Measurements from ENCODE around the gene ARPC4.

ARPC4 gene

DNA sequence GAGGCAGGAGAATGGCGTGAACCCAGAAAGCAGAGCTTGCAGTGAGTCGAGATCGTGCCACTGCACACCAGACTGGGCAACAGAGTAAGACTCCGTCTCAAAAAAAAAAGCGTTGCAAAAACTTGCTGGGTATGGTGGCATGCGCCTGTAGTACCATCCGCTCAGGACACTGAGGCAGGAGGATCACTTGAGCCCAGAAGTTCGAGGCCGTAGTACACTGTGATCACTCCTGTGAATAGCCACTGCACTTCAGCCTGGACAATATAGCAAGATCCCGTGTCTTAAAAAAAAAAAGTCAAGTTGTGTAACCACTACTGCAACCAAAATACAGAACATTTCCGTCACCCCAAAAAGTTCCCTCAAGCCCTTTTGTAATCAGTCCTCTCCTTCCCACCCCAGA, 1.5 kb downstream of the ARPC4 start:
- no peak for DNase-seq

- DNase-seq, result no peak
Observed at GRCh38 chr3:9795207-9795606, 2.3 kb downstream of the ARPC4 start.

- DNase-seq, result no peak
Observed at GRCh38 chr3:9797196-9797945, 4.5 kb downstream of the ARPC4 start.

DNA sequence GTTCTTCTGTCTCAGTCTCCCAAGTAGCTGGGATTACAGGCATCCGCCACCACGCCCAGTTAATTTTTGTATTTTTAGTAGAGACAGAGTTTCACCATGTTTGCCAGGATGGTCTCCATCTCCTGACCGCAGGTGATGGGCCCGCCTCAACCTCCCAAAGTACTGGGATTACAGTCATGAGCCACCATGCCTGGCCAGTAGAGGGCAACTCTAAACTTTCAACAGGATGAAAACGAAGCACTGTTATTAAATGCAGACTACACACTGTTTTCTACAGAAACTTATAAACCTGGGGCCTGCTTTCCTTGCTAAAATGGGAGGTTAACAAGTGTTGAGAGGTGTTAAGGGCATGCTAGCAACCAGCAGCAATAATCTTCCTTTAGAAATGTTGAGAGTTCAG, 7.6 kb downstream of the ARPC4 start:
- DNase-seq, result no peak

- DNase-seq, result no peak
Observed at GRCh38 chr3:9803494-9803893, 10.6 kb downstream of the ARPC4 start.

DNA sequence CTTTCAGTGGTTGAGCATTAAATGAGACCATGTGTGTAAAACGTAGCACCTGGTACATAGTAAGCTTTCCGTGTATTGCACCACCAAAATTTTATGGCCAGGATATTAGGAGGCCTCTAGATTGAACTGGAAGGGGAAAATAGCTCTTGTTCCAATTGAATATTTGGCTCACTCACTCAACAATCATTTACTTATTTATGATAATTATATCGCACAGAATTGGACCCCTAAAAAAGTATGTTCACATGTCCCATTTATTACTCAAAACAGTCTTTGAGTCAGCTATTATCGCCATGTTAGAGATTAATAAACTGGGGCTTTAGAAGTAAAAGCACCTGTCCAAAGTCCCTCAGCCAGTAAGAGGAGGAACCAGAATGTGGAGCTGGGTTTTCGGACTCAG, 12.1 kb downstream of the ARPC4 start:
- DNase-seq, result no peak

DNA sequence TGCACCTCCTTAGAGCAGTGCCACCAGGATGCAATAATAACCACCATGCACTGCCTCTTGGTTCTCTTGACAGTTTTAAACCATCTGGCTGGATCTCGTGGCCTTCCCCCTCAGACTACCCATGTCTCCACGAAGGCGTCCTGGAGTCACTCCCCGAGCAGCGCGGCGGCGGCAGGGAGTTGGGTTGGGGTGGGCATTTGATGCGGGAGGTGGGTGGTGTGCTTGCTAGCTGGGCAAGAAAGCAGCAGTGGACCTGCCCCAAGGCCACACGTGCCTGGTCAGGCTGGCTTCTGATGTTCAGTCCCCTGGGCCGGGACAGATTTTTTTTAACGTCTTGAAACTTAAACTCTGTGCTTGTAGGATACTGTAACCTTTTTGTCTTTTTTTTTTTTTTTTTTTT, 13.3 kb downstream of the ARPC4 start:
- no peak for DNase-seq

- DNase-seq, result no peak
Observed at GRCh38 chr3:9806688-9807589, 14.1 kb downstream of the ARPC4 start.

- no peak for DNase-seq
Observed at GRCh38 chr3:9807981-9808344, 15.1 kb downstream of the ARPC4 start.

DNA sequence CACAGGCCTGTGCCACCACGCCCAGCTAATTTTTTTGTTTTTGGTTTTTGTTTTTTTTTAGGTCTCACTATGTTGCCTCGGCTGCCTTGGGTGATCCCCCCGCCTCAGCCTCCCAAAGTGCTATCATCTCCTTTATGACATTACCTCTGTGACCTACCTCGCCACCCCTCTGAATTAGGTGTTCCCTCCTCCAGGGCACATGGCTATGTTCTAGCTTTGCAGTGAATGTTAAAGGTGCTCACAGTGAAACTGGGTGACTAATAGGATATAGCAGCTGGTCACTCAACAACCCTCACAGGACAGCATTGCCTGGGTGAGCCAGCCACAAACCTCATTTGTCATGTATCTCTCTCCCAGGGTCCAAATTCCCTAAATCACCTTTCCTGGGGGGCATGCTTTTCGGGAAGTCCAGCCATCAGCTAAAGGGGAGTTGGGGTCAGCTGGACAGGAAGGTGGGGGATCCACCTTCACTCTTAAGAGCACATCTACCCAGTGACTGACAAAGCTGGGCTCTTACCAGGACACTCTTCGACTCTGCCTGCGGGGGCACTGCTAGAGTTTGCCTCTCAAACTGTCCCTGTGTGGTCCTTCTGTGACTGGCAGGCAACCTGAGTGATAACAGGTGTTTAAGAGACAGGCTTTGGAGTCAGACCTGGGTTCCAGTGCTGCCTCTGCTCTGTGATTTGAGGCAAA, 15.6 kb downstream of the ARPC4 start:
- peak; percentile 28 for DNase-seq

GRCh38 chr3:9809239-9809614, 16.3 kb downstream of the ARPC4 start:
- no peak for DNase-seq

GRCh38 chr3:9809615-9810432, 16.9 kb downstream of the ARPC4 start, which contains the start of gene TTLL3:
TTLL3 (plus strand) TSS chr3:9810262; CDS start chr3:9810662, 400 bp downstream.
- peak; percentile 23 for DNase-seq

GRCh38 chr3:9810433-9810770, 17.5 kb downstream of the ARPC4 start:
- no peak for DNase-seq

DNA sequence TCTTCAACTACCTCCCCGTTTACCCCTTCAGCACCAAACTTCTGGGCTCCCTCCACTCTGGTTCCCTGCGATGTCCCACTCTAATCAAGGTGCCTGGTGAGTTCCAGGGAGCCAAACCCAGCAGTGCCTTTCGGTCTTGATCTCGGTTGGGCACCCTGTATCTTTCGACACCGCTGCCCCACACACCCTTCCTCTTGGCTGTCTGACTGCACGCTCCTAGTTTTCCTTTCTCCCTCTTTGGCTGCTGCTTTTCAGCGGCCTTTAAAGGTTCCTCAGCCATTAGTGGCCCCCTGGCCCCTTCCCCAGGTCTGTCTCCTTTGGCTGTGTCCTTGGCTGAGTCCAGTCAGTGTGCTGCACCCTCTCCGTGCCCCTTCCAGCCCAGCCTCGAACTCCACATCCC, 18.0 kb downstream of the ARPC4 start:
- DNase-seq, result no peak

GRCh38 chr3:9812870-9813483, 20.1 kb downstream of the ARPC4 start:
- DNase-seq, result no peak

- DNase-seq, result no peak
Observed at GRCh38 chr3:9815986-9816385, 23.1 kb downstream of the ARPC4 start.

DNA sequence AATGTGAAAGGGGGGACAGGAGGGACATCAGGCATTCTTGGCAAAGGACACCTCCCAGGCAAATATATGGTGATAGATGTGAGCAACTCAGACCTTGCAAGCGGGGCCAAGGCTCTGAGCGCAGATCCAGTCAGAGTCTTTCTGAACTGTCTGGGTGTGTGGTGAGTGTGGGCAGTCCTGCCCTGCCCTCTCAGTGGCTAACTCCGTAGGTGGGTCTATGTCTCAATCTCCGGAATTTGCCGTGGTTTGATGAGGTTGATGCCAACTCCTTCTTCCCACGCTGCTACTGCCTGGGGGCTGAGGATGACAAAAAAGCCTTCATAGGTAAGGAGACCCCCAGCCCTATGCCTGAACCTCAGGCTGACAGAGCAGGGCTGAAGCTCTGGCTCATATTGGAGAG, 24.6 kb downstream of the ARPC4 start:
- no peak for DNase-seq

- no peak for DNase-seq
Observed at GRCh38 chr3:9818666-9819335, 25.9 kb downstream of the ARPC4 start.

DNA sequence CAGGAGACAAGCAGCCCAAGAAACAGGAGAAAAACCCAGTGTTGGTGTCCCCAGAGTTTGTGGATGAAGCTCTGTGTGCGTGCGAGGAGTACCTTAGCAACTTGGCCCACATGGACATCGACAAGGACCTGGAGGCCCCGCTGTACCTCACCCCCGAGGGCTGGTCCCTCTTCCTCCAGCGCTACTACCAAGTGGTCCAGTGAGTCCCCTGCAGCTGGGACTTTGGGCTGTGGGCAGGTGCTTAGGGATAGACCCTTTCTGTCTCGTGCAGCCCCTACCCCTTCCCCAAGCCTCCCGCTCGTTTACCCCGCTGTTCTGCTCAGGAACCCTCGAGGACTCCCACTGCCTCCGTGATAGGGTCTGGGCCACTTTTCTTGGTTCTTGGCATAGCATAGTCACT, 27.7 kb downstream of the ARPC4 start:
- no peak for DNase-seq

DNA sequence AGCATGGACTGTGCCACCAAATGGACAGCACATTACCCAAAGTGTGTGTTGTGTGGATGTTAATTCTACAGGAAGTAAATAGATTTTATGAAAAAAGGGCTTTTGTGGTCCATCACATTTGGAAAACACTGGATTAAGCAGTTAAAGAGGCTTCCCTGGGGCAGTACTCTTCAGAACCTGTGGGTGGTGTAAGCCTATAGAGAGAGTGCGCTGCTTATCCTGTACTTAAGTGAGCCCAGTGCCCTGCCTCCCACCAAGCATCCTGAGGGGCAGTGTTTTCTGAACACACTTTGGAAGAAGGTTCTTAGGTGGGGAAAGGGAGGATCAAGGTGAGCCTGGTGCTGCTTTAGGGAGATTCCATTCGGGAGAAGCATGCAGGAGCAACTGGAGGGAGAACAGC, 28.1 kb downstream of the ARPC4 start:
- DNase-seq, result no peak

GRCh38 chr3:9825451-9826040, 32.7 kb downstream of the ARPC4 start:
- no peak for DNase-seq
